ENCODE measurements around the gene ARHGEF40.

Gene ARHGEF40

DNA sequence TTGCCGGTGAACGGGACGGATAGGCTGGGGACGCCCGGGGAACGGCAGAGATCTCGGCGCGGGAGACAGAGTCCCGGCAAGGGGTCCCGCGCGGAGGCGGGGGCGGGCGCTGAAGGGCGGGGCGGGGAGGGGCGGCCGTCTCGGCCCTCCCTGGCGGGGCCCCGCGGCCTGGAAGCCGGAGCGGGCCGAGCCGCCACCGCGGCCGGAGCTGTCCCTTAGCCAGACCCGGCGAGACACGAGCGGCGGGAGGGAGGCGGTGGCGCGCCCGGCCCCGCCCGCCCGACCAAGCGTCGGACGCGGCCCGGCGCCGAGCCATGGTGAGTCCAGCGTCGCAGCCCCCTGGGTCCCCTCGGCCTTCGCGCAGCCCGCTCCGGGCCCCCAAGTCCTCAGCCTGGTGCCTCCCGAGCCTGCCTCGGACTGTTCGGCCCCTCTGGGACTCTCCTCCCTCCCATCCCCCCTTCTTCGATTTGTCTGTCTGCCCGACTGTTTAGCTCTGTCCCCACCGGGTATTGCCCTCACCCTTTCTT is at the start of gene ARHGEF40:
ARHGEF40 (plus strand) TSS at position 222 of the 527 bp plus-strand sequence; CDS start at position 315, 93 bp downstream.
- in situ Hi-C loops (cut with MboI; ENCODE audit: low sequenced_read_pairs) = no loop called here

GRCh38 chr14:21020977-21021545 is 49.0 kb upstream of the ARHGEF40 start:
- in situ Hi-C loops (cut with MboI; ENCODE audit: low sequenced_read_pairs) = no loop called here

GRCh38 chr14:21022686-21023085 is 47.4 kb upstream of the ARHGEF40 start:
- in situ Hi-C loops (cut with MboI; ENCODE audit: low sequenced_read_pairs) = no loop called here

GRCh38 chr14:21023174-21023573 is 46.9 kb upstream of the ARHGEF40 start:
- in situ Hi-C loops (cut with MboI; ENCODE audit: low sequenced_read_pairs) = no loop called here

- in situ Hi-C loops (cut with MboI; ENCODE audit: low sequenced_read_pairs) = no loop called here
Observed at GRCh38 chr14:21023817-21024584, 46.1 kb upstream of the ARHGEF40 start.

DNA sequence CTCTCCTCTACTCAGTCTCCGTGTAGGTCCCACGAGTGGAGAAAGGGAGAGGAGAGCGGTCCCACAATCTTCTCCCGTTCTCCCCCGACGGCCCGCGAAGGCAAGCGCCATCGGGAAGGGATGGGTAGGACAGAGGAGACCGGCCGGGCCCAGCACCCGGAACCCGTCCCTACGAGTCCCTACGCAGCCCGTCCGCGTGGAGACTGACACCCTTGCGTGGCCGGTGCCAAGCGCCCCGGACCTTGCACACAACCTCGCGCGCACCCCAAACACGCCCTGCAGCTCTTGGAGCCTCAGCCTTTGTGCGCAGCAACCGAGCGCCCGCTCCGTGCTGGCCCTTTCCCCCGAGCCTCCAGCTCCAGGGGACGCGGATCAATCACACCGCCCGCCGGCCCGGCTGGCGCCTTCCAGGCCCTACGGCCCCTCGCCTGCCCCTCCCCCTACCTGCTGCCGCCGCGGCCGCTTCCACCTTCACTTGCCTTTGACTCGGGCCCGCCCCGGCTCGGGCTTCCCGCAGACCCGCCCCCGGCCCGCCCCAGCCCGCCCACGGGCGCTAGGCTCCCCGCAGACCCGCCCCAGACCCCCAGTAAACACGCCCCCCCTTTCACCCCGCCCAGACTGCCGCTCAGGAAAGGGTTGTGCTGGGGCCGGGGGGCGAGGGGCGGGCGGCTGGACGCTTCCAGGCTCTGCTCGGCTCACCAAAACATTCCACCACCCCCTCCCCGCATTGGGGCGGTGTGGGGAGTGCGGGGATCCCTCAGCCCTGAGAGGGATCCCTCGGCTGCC is 45.3 kb upstream of the ARHGEF40 start, which contains the start of gene NDRG2:
NDRG2 (minus strand) TSS at position 477 of the 786 bp plus-strand sequence. CDS start 1,746 bp downstream, outside the sequence.
- in situ Hi-C loops (cut with MboI; ENCODE audit: low sequenced_read_pairs) = no loop called here

DNA sequence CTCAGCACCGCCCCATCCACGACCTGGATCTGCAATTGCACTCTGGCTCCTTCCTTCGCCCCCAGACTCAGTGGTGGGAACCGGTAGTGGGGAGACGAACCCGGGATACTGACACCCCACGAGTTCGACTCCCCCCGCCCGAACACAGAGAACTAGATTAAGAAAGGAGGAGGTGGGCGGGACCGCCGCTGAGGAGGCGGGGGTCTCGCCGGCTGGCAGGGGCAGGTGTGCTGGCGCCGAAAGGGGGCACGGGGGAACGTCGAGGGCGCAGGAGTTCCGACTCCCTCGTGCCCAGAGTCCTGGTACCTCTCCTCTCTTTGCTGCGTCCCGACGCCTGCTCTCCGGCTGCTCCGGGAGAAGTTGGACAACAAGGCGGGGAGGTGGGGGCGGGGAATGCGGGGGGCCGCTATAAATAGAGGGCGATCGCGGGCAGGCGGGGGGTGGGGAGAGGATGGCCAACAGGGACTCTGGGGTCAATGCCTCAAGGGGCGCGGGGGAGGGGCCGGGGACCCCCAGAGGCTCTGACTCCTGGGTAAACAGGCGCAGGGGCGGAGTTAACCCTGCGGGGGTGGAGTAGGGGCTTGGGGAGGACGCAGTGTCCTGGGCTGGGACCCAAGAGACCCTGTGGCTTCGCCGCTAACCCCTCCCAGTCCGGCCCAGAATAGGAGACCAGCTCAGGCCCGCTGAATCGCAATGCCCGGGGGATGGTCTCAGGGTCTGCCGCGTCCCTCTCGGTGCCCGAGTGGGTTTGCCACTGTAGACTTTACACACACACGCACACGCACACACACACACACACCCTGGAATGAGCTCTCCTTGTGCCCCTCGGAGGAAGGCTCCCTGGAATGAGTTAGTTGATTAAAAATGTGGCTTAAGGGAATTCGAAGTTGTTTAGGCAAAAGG is 44.5 kb upstream of the ARHGEF40 start:
- in situ Hi-C loops (cut with MboI; ENCODE audit: low sequenced_read_pairs) = no loop called here

DNA sequence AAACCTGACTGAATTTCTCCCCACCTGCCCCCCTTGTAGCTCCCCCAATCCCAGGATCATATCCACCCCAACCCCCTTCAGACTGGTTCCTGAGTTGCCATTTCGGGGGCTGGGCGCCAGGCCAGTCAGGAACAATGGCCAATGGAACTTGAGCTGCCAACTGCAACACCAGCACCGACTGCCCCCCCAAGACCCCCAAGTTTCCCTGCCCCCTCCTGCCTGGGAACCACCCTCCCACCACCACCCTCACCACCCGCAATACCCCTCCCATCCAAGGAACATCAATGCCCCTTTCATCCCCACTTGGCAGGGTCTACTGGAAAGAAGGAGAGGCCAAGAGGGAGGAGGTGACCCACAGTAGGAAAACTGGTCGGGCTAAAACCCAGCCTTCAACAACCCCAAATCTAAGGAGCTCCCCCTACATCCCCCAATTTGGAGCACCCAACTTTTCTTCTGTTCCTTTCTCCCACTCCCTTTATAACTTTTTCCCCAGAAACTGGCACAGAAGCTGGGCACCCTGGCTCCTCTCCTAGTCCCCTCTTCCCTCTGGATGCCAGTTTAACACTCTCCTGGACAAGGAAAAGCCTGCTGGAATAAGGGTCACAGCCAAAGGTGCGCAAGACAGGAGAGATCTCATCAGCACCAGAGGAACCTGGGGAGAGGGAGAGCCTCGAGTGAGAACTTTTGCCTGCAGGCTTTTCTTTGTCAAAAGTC is 43.7 kb upstream of the ARHGEF40 start:
- in situ Hi-C loops (cut with MboI; ENCODE audit: low sequenced_read_pairs) = no loop called here

- in situ Hi-C loops (cut with MboI; ENCODE audit: low sequenced_read_pairs) = no loop called here
Observed at GRCh38 chr14:21026988-21027315, 43.2 kb upstream of the ARHGEF40 start.

GRCh38 chr14:21029917-21030316 is 40.2 kb upstream of the ARHGEF40 start, which contains the start of gene TPPP2:
Gene TPPP2, plus strand, starts transcription at chr14:21030217. Its CDS starts 365 bp downstream, at chr14:21030582.
- in situ Hi-C loops (cut with MboI; ENCODE audit: low sequenced_read_pairs) = no loop called here

DNA sequence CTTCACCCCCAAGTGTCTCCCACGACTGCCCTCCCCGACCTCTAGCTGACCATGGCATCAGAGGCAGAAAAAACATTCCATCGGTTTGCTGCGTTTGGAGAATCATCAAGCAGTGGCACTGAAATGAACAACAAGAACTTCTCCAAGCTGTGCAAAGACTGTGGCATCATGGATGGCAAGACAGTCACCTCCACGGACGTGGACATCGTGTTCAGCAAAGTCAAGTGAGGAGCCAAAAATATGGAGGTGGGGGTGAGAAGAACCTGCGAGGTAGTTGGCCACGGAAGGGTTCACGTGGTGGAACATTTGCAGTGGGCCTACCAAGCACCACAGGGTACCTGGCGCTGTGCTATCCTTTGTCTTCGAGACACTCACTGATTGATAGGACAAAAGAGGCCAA is 39.6 kb upstream of the ARHGEF40 start:
- in situ Hi-C loops (cut with MboI; ENCODE audit: low sequenced_read_pairs) = no loop called here

DNA sequence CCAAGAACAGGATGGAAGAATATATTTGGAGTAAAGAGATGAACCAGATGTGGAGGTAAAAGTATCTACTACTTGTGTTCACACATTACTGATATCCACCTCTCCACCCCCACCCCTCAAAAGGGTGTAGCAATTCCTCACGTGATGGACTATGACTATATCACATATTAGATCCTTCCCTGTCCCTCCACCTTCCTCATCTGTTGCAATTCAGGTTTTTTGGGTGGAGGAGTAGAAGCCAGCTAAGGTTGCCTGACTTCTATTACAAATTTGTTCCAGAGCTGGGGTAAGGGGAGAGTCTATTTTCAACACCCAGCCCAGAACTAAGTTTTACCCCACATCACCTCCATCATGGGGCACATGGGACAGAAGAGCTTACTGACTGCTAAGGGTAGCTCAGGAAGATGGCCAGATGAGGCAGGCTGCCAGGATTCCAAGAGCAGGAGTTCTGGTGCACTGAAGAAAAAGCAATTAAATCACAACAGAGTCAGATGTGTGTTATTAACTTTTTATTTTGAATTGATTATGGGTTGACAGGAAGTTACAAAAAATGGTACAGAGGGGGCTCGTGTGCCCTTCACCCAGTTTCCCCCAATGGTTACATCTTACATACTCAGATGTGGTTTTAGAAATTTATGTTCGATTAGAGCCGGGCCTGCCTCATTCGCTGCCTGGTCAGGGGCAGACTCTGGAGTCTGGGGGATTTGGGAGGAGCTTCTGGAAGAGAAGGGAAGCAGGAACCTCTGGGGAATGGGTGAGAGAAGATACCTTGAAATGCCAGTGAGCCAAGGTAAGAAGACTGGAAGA is 37.6 kb upstream of the ARHGEF40 start:
- in situ Hi-C loops (cut with MboI; ENCODE audit: low sequenced_read_pairs) = no loop called here

- in situ Hi-C loops (cut with MboI; ENCODE audit: low sequenced_read_pairs) = no loop called here
Observed at GRCh38 chr14:21033133-21033698, 36.9 kb upstream of the ARHGEF40 start.

- in situ Hi-C loops (cut with MboI; ENCODE audit: low sequenced_read_pairs) = no loop called here
Observed at GRCh38 chr14:21034707-21035106, 35.4 kb upstream of the ARHGEF40 start, which contains the start of gene RNASE13. Gene RNASE13, minus strand, starts transcription at chr14:21034807. Its CDS starts 519 bp downstream, at chr14:21034288.

- in situ Hi-C loops (cut with MboI; ENCODE audit: low sequenced_read_pairs) = no loop called here
Observed at GRCh38 chr14:21036751-21037150, 33.4 kb upstream of the ARHGEF40 start.

DNA sequence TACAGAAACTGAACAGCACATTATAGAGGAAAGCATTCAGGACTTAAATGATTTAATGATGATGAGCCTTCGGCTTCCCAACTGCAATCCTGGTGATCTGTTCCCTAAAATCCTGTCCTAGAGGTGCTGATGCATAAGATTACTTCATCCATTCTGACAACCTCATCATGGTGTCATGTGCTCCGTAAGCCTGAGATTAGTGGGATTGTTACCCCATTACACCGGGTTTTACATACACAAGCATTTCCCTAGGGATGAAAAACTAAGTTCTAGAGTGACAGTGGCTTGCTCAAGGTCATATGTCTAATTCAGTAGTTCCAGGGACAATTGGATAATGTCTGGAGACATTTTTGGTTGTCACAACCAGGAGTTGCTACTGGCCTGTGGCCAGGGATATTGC is 32.9 kb upstream of the ARHGEF40 start:
- in situ Hi-C loops (cut with MboI; ENCODE audit: low sequenced_read_pairs) = no loop called here

DNA sequence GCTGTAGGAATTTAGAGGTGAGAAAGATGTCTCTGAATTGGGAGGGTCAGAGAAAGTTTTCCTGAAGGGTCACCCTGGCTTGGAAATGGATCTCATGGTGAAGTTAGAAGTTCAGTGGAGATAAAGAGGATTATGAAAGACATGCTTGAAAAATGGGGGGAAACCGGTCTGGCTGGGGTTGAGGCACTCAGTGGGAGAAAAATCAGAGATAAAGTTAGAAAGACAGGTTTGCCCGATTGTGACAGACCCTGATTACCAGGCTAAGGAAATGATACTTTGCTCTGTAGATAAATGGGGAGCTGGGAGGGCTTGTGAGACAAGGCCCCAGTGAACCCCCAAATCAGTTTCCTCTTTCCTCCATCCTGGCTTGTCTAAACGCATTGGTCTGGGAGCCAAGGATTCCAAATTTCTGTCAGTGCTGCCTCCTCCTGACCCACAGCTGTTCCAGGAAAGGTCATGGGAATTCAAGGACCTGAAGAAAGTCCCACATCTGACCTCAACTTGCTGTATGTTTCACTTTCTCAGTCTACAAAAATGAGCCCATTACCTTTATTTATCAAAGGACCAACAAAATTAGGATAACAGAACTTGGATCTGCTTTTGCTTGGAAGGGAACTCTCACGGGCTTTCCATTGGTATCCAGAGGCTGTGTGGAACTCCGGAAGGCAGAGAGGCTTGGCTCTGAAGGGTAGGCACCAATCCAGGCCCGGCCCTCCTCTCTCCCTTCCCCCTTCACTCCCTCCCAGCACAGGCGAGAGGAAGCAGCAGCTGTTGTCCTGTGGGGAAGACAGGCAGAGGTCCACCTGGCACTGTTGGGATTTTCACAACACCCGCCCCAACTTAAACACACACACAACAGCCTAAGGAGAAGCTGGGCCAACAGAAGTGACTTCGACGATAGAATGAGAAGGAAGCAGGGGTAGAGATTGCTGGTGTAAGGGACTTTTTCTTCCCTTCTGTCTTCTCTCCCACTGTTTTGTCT is 31.4 kb upstream of the ARHGEF40 start:
- in situ Hi-C loops (cut with MboI; ENCODE audit: low sequenced_read_pairs) = no loop called here
